K562 (cell line): Measurements from ENCODE around the gene PSMD4. TPM values are rescaled to one million over a fixed set of nuclear protein-coding genes. Genes with fewer than 3 reads are reported as not detected.

Experiments used
- ATF4 ChIP-seq: fragments of 450-650 bp; formaldehyde crosslinking; IDR thresholded peaks from 2 replicates; pipeline ENCODE4 v1.4.0; 2022; ENCODE audit warnings: mild to moderate bottlenecking, moderate library complexity
- E2F5 ChIP-seq: sonication (generic); formaldehyde crosslinking; IDR thresholded peaks from 2 replicates; pipeline ENCODE4 v1.8.0; 2022; ENCODE audit warnings: mild to moderate bottlenecking, missing genetic modification reagents
- ELF4 ChIP-seq: fragments of 450-650 bp; formaldehyde crosslinking; IDR thresholded peaks from 2 replicates; pipeline ENCODE4 v1.4.0; 2022; ENCODE audit warnings: missing genetic modification characterization
- ETS2 ChIP-seq: IDR thresholded peaks from 2 replicates; pipeline ENCODE4 v1.6.1; 2016; ENCODE audit warnings: borderline replicate concordance, missing genetic modification characterization, mild to moderate bottlenecking, moderate library complexity, missing compliant biosample characterization; ENCODE audit not compliant: poor library complexity, severe bottlenecking
- GATA2 ChIP-seq: sonication (generic); formaldehyde crosslinking; IDR thresholded peaks from 2 replicates; pipeline ENCODE4 v1.4.0; 2020; ENCODE audit warnings: mild to moderate bottlenecking, missing genetic modification reagents
- MAZ ChIP-seq, 2 experiments: fragments of 450-650 bp in 1 of 2; sonication (generic) in 1 of 2; formaldehyde crosslinking; IDR thresholded peaks in 1 of 2; conservative IDR thresholded peaks in 1 of 2; 2 replicates each; pipeline versions ENCODE4 v1.4.0 to v1.5.0; 2020; ENCODE audit warnings: mild to moderate bottlenecking in 1 of 2, missing genetic modification reagents in 1 of 2
- POLR2A ChIP-seq: fragments of 450-650 bp; conservative IDR thresholded peaks from 2 replicates; pipeline ENCODE4 v1.6.1; 2016
- POLR2B ChIP-seq: fragments of 450-650 bp; IDR thresholded peaks from 2 replicates; pipeline ENCODE4 v1.6.1; 2018; ENCODE audit warnings: low read depth; ENCODE audit not compliant: partially characterized antibody
- POLR2H ChIP-seq: IDR thresholded peaks from 2 replicates; pipeline ENCODE4 v1.6.1; 2016; ENCODE audit warnings: missing genetic modification characterization, low read depth, mild to moderate bottlenecking, control low read depth, missing compliant biosample characterization, moderate library complexity
- POU5F1 ChIP-seq: fragments of 150-350 bp; IDR thresholded peaks from 2 replicates; pipeline ENCODE4 v1.6.1; 2014; ENCODE audit warnings: borderline replicate concordance, low read length, low read depth, mild to moderate bottlenecking; ENCODE audit not compliant: partially characterized antibody
- RAD51 ChIP-seq: fragments of 450-650 bp; IDR thresholded peaks from 2 replicates; pipeline ENCODE4 v1.7.1; 2016; ENCODE audit warnings: low read depth, mild to moderate bottlenecking, borderline replicate concordance
- SAFB2 ChIP-seq: fragments of 200-400 bp; formaldehyde crosslinking; IDR thresholded peaks from 2 replicates; pipeline ENCODE4 v1.6.1; 2018; ENCODE audit warnings: borderline replicate concordance, low read length, low read depth, moderate library complexity; ENCODE audit not compliant: severe bottlenecking
- SFPQ ChIP-seq: fragments of 200-400 bp; formaldehyde crosslinking; IDR thresholded peaks from 2 replicates; pipeline ENCODE4 v1.6.1; 2017; ENCODE audit warnings: mild to moderate bottlenecking, low read depth, low read length, moderate library complexity
- SMARCE1 ChIP-seq: fragments of 450-650 bp; IDR thresholded peaks from 2 replicates; pipeline ENCODE4 v1.7.1; 2016; ENCODE audit warnings: mild to moderate bottlenecking
- SUPT5H ChIP-seq: fragments of 450-650 bp; IDR thresholded peaks from 2 replicates; pipeline ENCODE4 v1.6.1; 2016
- TAF1 ChIP-seq: IDR thresholded peaks from 2 replicates; pipeline ENCODE4 v1.6.1; 2011; ENCODE audit warnings: mild to moderate bottlenecking, low read length, moderate library complexity; ENCODE audit not compliant: insufficient read depth, control insufficient read depth, severe bottlenecking; ENCODE audit errors: extremely low read depth
- TEAD4 ChIP-seq, 2 experiments: sonication (generic) in 1 of 2; formaldehyde crosslinking in 1 of 2; IDR thresholded peaks; 2 replicates each; pipeline versions ENCODE4 v1.6.1 to v1.8.0; 2012 to 2022; ENCODE audit warnings: borderline replicate concordance in 1 of 2, inconsistent platforms in 1 of 2, low read length in 1 of 2, mild to moderate bottlenecking in 1 of 2, missing genetic modification reagents in 1 of 2
- ZC3H11A ChIP-seq: IDR thresholded peaks from 2 replicates; pipeline ENCODE4 v1.6.1; 2012; ENCODE audit warnings: low read depth, low read length, improper control_type of control experiment
- ZNF668 ChIP-seq: fragments of 250-450 bp; sonication (Bioruptor Pico); IDR thresholded peaks from 2 replicates; pipeline ENCODE4 v1.8.0; 2022; ENCODE audit warnings: mild to moderate bottlenecking, inconsistent platforms
- ZNF830 ChIP-seq: fragments of 250-450 bp; sonication (Bioruptor Pico); IDR thresholded peaks from 2 replicates; pipeline ENCODE4 v1.5.0; 2021; ENCODE audit warnings: mild to moderate bottlenecking
- polyA plus RNA-seq, 8 experiments: library from polyadenylated mRNA; depleted of rRNA in 4 of 8; stranded (reverse) in 5 of 8; unstranded in 3 of 8; fragments of >200 nt; fragmentation: Nextera tagmentation in 2 of 8; fragmentation: Illumina TruSeq in 1 of 8; extraction: Ambion mirVana in 2 of 8; extraction: Trizol in 1 of 8; gene quantifications; 2 replicates each; pipeline versions ENCODE4 v1.2.1 to v1.2.3, GENCODE V29; 2011 to 2014; ENCODE audit warnings: inconsistent platforms in 1 of 8, missing spikeins in 1 of 8
- total RNA-seq, 7 experiments: library from RNA; depleted of rRNA in 6 of 7; stranded (reverse); fragments of >200 nt in 6 of 7; fragmentation: Illumina TruSeq in 2 of 7; extraction: Trizol in 2 of 7; gene quantifications; 2 replicates each; pipeline versions ENCODE4 v1.2.1 to v1.2.3, GENCODE V29; 2011 to 2021; ENCODE audit warnings: low replicate concordance in 1 of 7
- TF ChIP-seq, protein P1 (sequence below), 2 experiments: fragments of 250-450 bp in 1 of 2; fragments of 450-650 bp in 1 of 2; sonication (Bioruptor Pico) in 1 of 2; IDR thresholded peaks; 2 replicates each; pipeline versions ENCODE4 v1.6.1 to v1.8.0; 2016 to 2021; ENCODE audit warnings: mild to moderate bottlenecking in 2 of 2, moderate library complexity in 2 of 2, missing compliant biosample characterization in 1 of 2, missing genetic modification characterization in 1 of 2

PSMD4 gene
- total and polyA plus RNA-seq, 9 of the 15 experiments (the other 6 are each of a cell fraction or from before 2014, with no cell fraction given), result 194 to 353 (median 295) TPM

- TF ChIP-seq, protein P1, sequence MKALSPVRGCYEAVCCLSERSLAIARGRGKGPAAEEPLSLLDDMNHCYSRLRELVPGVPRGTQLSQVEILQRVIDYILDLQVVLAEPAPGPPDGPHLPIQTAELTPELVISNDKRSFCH (CRISPR knock-in tag; IDR thresholded peaks at IDR 0.05), result no peak
- TF ChIP-seq, protein P1 (tag; IDR thresholded peaks at IDR 0.05), result no peak
- TF ChIP-seq TEAD4 (IDR thresholded peaks at IDR 0.05; ENCODE audit: low read length) (no peak), TEAD4 (CRISPR knock-in tag; IDR thresholded peaks at IDR 0.05; ENCODE audit: borderline replicate concordance) (no peak), ATF4 (no peak), ZNF830 (CRISPR knock-in tag) (no peak), SFPQ (no peak), GATA2 (CRISPR knock-in tag) (no peak), POLR2A (peak; percentile 98), TAF1 (peak; percentile 91), SUPT5H (peak; percentile 99), SAFB2 (no peak), SMARCE1 (0 out of 2 replicates have a peak, but pooled peaks have one; percentile 52), POU5F1 (no peak), ZNF668 (CRISPR knock-in tag) (no peak), E2F5 (CRISPR knock-in tag) (no peak), POLR2B (peak; percentile 97), ETS2 (no peak), ZC3H11A (no peak), MAZ (CRISPR knock-in tag; conservative IDR thresholded peaks at IDR 0.05 in 1 of 2, IDR thresholded peaks at IDR 0.05 in 1 of 2) (peak; percentile 71 to 87), ELF4 (peak; percentile 85; the same call in 1 of the 2 replicates), POLR2H (tag) (peak; percentile 85), RAD51 (no peak; the same call in 1 of the 2 replicates)
Observed at GRCh38 chr1:151254217-151255213, at the start of gene PSMD4 (continued).
